Liver (tissue), 3 donors: ENCODE data around the gene LAMC2.

Source experiments
- CTCF ChIP-seq: fragments of 150-350 bp; IDR thresholded peaks from 2 replicates; pipeline ENCODE4 v1.5.1; 2017; ENCODE audit warnings: improper control_type of control experiment, low read depth, low read length; ENCODE audit not compliant: missing input control
- FOXA2 ChIP-seq: IDR thresholded peaks from 2 replicates; pipeline ENCODE4 v1.6.1; 2016; ENCODE audit warnings: antibody characterized with exemption
- GABPA ChIP-seq, 2 donors: IDR thresholded peaks in 1 of 2; conservative IDR thresholded peaks in 1 of 2; 2 replicates each; pipeline ENCODE4 v1.6.1; 2016; ENCODE audit warnings: antibody characterized with exemption in 2 of 2, mild to moderate bottlenecking in 1 of 2, moderate library complexity in 1 of 2
- HNF4G ChIP-seq: IDR thresholded peaks from 2 replicates; pipeline ENCODE4 v1.6.1; 2016; ENCODE audit warnings: antibody characterized with exemption
- MAX ChIP-seq: IDR thresholded peaks from 2 replicates; pipeline ENCODE4 v1.6.1; 2016; ENCODE audit warnings: antibody characterized with exemption
- RAD21 ChIP-seq, 2 donors: IDR thresholded peaks; 2 replicates each; pipeline ENCODE4 v1.6.1; 2016; ENCODE audit warnings: antibody characterized with exemption in 2 of 2, mild to moderate bottlenecking in 2 of 2
- REST ChIP-seq: IDR thresholded peaks from 2 replicates; pipeline ENCODE4 v1.6.1; 2016; ENCODE audit warnings: antibody characterized with exemption, mild to moderate bottlenecking
- RXRA ChIP-seq, 2 donors: IDR thresholded peaks; 2 replicates each; pipeline ENCODE4 v1.6.1; 2017 to 2018; ENCODE audit warnings: antibody characterized with exemption in 2 of 2, mild to moderate bottlenecking in 1 of 2
- SP1 ChIP-seq: IDR thresholded peaks from 2 replicates; pipeline ENCODE4 v1.6.1; 2018; ENCODE audit warnings: antibody characterized with exemption, mild to moderate bottlenecking
- TAF1 ChIP-seq: conservative IDR thresholded peaks from 2 replicates; pipeline ENCODE4 v1.6.1; 2016; ENCODE audit warnings: antibody characterized with exemption, mild to moderate bottlenecking
- YY1 ChIP-seq: IDR thresholded peaks from 2 replicates; pipeline ENCODE4 v1.6.1; 2016; ENCODE audit warnings: antibody characterized with exemption, mild to moderate bottlenecking
- ZBTB33 ChIP-seq: IDR thresholded peaks from 2 replicates; pipeline ENCODE4 v1.6.1; 2016; ENCODE audit warnings: antibody characterized with exemption
- donor health status: healthy.
- donor health status: healthy.

GRCh38 chr1:183249941-183250452 is 63.9 kb downstream of the LAMC2 start:
- TF ChIP-seq CTCF (no peak), TAF1 (no peak), YY1 (no peak), MAX (no peak), SP1 (no peak), HNF4G (no peak), GABPA (IDR thresholded peaks at IDR 0.05 in 1 of 2, conservative IDR thresholded peaks at IDR 0.05 in 1 of 2) (no peak), RXRA (IDR thresholded peaks at IDR 0.05) (no peak), REST (no peak), RAD21 (IDR thresholded peaks at IDR 0.05) (no peak), FOXA2 (no peak), ZBTB33 (no peak)
